ENCODE data around the gene EXTL1. TPM values are rescaled to one million over a fixed set of nuclear protein-coding genes. Genes with fewer than 3 reads are reported as not detected.
A peak's percentile ranks its signal among the peaks of the same experiment; 100 is the strongest.

Gene EXTL1
- total and polyA plus RNA-seq, 12 donors, result 0.91 to 17.0 (median 7.0) TPM

DNA sequence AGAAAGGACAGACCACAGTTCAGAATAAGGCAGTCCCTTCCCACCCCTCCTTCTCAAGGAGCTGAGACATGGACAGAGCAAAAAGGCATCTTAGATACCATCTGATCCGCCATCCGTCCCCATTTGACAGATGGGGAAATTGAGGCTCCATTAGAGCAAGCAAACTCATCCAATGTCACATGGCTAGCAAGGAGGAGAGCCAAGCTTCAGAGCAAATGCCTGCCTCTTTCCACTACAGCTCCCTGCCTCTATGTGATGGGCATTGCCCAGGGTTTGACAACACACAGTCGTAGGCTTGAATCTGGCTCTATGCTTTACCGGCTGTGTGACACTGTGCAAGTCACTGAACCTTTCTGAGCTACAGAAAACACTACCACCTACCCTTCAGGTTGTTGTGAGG lies 20.4 kb downstream of the EXTL1 start:
- DNase-seq (no peak), ATAC-seq (no peak)
- Histone ChIP-seq H3K9me3 (no peaks in the 10 kb centered on the region), H3K27me3 (peaks cover 0 to 46% (median 36%) of the 10 kb centered on the region in 7 donors), H3K4me3 (no peak overlapping the region), H3K36me3 (no peaks in the 10 kb centered on the region), H3K27ac (no peak overlapping the region), H3K4me1 (peaks cover 0 to 62% (median 16%) of the 10 kb centered on the region in 9 donors)
- TF ChIP-seq, protein P1, sequence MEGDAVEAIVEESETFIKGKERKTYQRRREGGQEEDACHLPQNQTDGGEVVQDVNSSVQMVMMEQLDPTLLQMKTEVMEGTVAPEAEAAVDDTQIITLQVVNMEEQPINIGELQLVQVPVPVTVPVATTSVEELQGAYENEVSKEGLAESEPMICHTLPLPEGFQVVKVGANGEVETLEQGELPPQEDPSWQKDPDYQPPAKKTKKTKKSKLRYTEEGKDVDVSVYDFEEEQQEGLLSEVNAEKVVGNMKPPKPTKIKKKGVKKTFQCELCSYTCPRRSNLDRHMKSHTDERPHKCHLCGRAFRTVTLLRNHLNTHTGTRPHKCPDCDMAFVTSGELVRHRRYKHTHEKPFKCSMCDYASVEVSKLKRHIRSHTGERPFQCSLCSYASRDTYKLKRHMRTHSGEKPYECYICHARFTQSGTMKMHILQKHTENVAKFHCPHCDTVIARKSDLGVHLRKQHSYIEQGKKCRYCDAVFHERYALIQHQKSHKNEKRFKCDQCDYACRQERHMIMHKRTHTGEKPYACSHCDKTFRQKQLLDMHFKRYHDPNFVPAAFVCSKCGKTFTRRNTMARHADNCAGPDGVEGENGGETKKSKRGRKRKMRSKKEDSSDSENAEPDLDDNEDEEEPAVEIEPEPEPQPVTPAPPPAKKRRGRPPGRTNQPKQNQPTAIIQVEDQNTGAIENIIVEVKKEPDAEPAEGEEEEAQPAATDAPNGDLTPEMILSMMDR (IDR thresholded peaks at IDR 0.05), result no peak
- 67 to 73% methylated on average over 4 of the region's 4 CpGs for WGBS, 2 donors
- intact Hi-C loops (cut with DNase I), result no loop called here

DNA sequence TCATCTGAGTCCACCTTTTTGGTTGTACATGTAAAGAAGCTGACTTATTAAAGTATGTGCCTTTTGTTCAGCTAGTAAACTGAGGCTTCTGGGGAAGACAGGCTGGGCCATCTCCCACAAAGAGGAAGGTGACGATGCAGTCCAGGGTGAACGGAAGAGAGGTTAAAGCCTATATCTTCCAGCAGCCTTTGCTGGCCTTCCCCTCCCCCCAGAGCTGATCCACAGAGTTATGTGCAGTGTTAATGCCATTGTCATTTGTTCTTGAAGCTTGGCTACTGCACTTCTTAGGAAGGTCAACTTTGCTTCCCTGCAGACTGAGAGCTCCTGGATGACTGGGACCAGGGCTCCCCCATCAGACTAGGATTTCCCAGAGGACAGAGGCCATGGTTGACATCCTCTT lies 22.2 kb downstream of the EXTL1 start:
- H3K4me3 ChIP-seq, result no peak overlapping the region
- H3K4me1 ChIP-seq, result peaks cover 0 to 44% (median 16%) of the 10 kb centered on the region in 9 donors
- peaks cover 0 to 64% (median 52%) of the 10 kb centered on the region in 7 donors for H3K27me3 ChIP-seq
- H3K36me3 ChIP-seq, result no peaks in the 10 kb centered on the region
- peak overlapping the region in 1 of 10 donors; percentile 21 for H3K27ac ChIP-seq
- DNase-seq (no peak), ATAC-seq (peak in 1 of 8 donors; percentile 15)
- intact Hi-C loops (cut with DNase I), result no loop called here
- TF ChIP-seq, protein P1 (IDR thresholded peaks at IDR 0.05), result no peak
- H3K9me3 ChIP-seq, result no peaks in the 10 kb centered on the region
- WGBS, 2 donors, result 77 to 78% methylated on average over 2 of the region's 2 CpGs

DNA sequence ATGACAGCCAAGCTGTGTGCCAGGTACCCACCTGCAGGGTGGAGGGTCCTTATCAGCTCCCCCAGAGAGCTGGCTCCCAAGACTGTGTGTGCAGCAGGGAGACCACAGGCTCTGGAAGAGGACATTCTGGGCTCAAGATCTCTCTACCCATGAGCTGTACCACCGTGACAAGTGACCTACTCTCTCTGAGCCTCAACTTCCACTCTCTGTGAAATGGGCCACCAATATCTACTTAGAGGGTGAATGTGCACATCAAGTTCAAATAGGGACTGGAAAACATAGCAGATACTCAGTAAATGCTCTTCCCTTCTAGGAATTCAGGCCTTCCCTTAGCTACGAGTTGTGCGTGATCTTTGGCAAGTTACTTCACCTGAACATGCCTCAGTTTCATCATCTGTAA lies 22.8 kb downstream of the EXTL1 start:
- intact Hi-C loops (cut with DNase I), result no loop called here
- DNase-seq, result no peak

DNA sequence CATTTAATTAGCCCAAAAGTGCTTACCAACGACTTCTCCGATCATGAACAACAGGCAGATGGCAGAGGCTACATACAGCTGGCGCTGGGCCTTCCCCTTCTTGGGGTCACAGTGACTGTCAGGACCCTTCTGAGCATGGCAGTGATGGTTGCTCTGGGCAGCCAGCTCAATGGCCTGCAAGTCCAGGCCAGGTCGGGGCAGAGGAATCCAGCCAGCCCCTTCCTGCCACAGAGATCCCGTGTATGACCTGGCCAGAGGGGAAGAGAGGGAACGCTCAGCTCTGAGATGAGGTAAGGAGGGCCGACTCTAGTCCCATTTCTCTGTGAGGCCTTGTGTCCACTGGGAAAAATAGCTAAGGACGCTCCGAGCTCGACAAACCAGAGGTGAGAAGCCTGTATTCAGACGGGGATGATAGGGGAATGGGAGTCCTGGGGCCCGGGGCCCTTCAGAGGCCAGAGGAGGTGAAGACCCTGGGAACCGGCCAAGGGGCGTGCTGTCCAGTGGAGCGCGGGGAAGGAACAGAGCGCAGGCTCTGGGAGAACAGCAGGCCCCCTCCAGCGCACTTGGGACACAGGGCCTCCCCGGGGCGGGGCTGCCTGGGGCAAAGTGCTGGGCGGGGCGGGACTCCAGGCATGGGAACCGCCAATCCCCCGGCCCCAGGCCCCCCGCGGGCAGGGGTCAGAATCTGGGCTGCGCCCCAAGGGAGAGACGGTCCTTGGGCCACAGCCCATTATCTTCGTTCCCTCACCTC lies 23.6 kb downstream of the EXTL1 start:
- WGBS, 2 donors, result 33 to 41% methylated on average over 29 of the region's 29 CpGs
- intact Hi-C loops (cut with DNase I), result no loop called here
- H3K27ac ChIP-seq, result peak overlapping the region in 3 of 10 donors; percentile 6 to 58 (median 35)
- DNase-seq (no peak), ATAC-seq (peak in 6 of 8 donors; percentile 3 to 68 (median 36))
- peaks cover 0 to 52% (median 16%) of the 10 kb centered on the region in 9 donors for H3K4me1 ChIP-seq
- H3K9me3 ChIP-seq, result no peaks in the 10 kb centered on the region
- H3K4me3 ChIP-seq, result peak overlapping the region in 9 of 10 donors; percentile 24 to 48 (median 34)
- H3K27me3 ChIP-seq, result peaks cover 0 to 68% (median 60%) of the 10 kb centered on the region in 7 donors
- TF ChIP-seq, protein P1 (IDR thresholded peaks at IDR 0.05), result no peak
- no peaks in the 10 kb centered on the region for H3K36me3 ChIP-seq

More for the DNA sequence above, 22.8 kb downstream of the EXTL1 start:
- ATAC-seq, result no peak
- Histone ChIP-seq H3K4me3 (no peak overlapping the region), H3K27me3 (peaks cover 0 to 68% (median 56%) of the 10 kb centered on the region in 7 donors), H3K4me1 (peaks cover 0 to 45% (median 16%) of the 10 kb centered on the region in 9 donors), H3K9me3 (no peaks in the 10 kb centered on the region), H3K36me3 (no peaks in the 10 kb centered on the region), H3K27ac (peak overlapping the region in 1 of 10 donors; percentile 21)
- WGBS, 2 donors, result 91 to 97% methylated on average over 3 of the region's 3 CpGs
- TF ChIP-seq, protein P1 (IDR thresholded peaks at IDR 0.05), result no peak

Data from heart right ventricle (tissue), 16 donors.